DOHH2 (cell line): ENCODE data around the gene CCNB3.
A peak's percentile ranks its signal among the peaks of the same experiment; 100 is the strongest.
"Not testable (repeated sequence)": the region's sequence is repeated elsewhere in the genome, so short reads cannot be mapped to it uniquely, and the experiment has no call there.

Experiments
- H3F3A ChIP-seq: fragments of 200-600 bp; sonication (generic), shearing (Covaris generic); 2 replicates; pipeline ENCODE4 v1.6.0; 2016; ENCODE audit warnings: antibody characterized with exemption, mild to moderate bottlenecking; ENCODE audit not compliant: control insufficient read depth, insufficient read depth
- H3K27ac ChIP-seq: fragments of 200-600 bp; sonication (generic); 2 replicates; pipeline ENCODE4 v1.5.1; 2014; ENCODE audit warnings: low read depth, mild to moderate bottlenecking, low read length, moderate library complexity
- H3K27me3 ChIP-seq: fragments of 200-600 bp; sonication (generic); 2 replicates; pipeline ENCODE4 v1.6.1; 2014; ENCODE audit warnings: mild to moderate bottlenecking, low read length, mixed read lengths; ENCODE audit not compliant: control insufficient read depth
- H3K36me3 ChIP-seq: fragments of 200-600 bp; sonication (generic); 2 replicates; pipeline ENCODE4 v1.6.1; 2014; ENCODE audit warnings: mild to moderate bottlenecking, low read length, moderate library complexity, mixed read lengths; ENCODE audit not compliant: control insufficient read depth
- H3K4me1 ChIP-seq: fragments of 200-600 bp; sonication (generic); 2 replicates; pipeline ENCODE4 v1.6.1; 2014; ENCODE audit warnings: mild to moderate bottlenecking, low read length, mixed read lengths; ENCODE audit not compliant: control insufficient read depth
- H3K4me2 ChIP-seq: fragments of 200-600 bp; sonication (generic); 2 replicates; pipeline ENCODE4 v1.6.0; 2014; ENCODE audit warnings: mild to moderate bottlenecking, low read length, moderate library complexity
- H3K4me3 ChIP-seq: fragments of 200-600 bp; sonication (generic); 2 replicates; pipeline ENCODE4 v1.5.1; 2014; ENCODE audit warnings: mild to moderate bottlenecking, low read length, mixed read lengths
- H3K79me2 ChIP-seq: fragments of 200-600 bp; sonication (generic); 2 replicates; pipeline ENCODE4 v1.6.1; 2014; ENCODE audit warnings: mild to moderate bottlenecking, low read length, mixed read lengths; ENCODE audit not compliant: control insufficient read depth
- H3K9me2 ChIP-seq: fragments of 200-600 bp; sonication (generic); replicated peaks from 2 replicates; pipeline ENCODE4 v1.6.1; 2014; ENCODE audit warnings: mild to moderate bottlenecking, low read length, mixed read lengths; ENCODE audit not compliant: control insufficient read depth
- H3K9me3 ChIP-seq: fragments of 200-600 bp; sonication (generic); 2 replicates; pipeline ENCODE4 v1.6.1; 2014; ENCODE audit warnings: antibody characterized with exemption, low read length, mixed read lengths; ENCODE audit not compliant: control insufficient read depth, insufficient read depth
- H4K20me1 ChIP-seq: fragments of 200-600 bp; sonication (generic); 2 replicates; pipeline ENCODE4 v1.6.0; 2014; ENCODE audit warnings: low read depth, mild to moderate bottlenecking, antibody characterized with exemption, low read length, moderate library complexity; ENCODE audit not compliant: control insufficient read depth, insufficient read depth
- EZH2phosphoT487 ChIP-seq: fragments of 200-600 bp; sonication (generic); IDR thresholded peaks from 2 replicates; pipeline ENCODE4 v1.6.1; 2017; ENCODE audit warnings: borderline replicate concordance, mild to moderate bottlenecking, antibody characterized with exemption, low read length, moderate library complexity, mixed read lengths
- TF ChIP-seq, protein P1 (sequence below): fragments of 200-600 bp; sonication (generic); IDR thresholded peaks from one replicate; pipeline ENCODE4 v1.5.1; 2014; ENCODE audit warnings: antibody characterized with exemption, mild to moderate bottlenecking, low read depth, low read length; ENCODE audit not compliant: poor library complexity, severe bottlenecking

The CCNB3 gene

GRCh38 chrX:50211510-50211909 lies 6.9 kb downstream of the CCNB3 start:
- Histone ChIP-seq H3K27ac (no peak overlapping the region), H3K36me3 (no peaks in the 10 kb centered on the region), H3F3A (no peaks in the 10 kb centered on the region), H3K4me3 (no peak overlapping the region), H3K9me3 (no peaks in the 10 kb centered on the region), H3K4me1 (no peaks in the 10 kb centered on the region), H3K9me2 (no peaks in the 10 kb centered on the region), H3K4me2 (no peak overlapping the region), H4K20me1 (no peaks in the 10 kb centered on the region), H3K79me2 (no peaks in the 10 kb centered on the region), H3K27me3 (no peaks in the 10 kb centered on the region)
- no peak for TF ChIP-seq EZH2phosphoT487
- TF ChIP-seq, protein P1, sequence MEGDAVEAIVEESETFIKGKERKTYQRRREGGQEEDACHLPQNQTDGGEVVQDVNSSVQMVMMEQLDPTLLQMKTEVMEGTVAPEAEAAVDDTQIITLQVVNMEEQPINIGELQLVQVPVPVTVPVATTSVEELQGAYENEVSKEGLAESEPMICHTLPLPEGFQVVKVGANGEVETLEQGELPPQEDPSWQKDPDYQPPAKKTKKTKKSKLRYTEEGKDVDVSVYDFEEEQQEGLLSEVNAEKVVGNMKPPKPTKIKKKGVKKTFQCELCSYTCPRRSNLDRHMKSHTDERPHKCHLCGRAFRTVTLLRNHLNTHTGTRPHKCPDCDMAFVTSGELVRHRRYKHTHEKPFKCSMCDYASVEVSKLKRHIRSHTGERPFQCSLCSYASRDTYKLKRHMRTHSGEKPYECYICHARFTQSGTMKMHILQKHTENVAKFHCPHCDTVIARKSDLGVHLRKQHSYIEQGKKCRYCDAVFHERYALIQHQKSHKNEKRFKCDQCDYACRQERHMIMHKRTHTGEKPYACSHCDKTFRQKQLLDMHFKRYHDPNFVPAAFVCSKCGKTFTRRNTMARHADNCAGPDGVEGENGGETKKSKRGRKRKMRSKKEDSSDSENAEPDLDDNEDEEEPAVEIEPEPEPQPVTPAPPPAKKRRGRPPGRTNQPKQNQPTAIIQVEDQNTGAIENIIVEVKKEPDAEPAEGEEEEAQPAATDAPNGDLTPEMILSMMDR: peak; percentile 23

DNA sequence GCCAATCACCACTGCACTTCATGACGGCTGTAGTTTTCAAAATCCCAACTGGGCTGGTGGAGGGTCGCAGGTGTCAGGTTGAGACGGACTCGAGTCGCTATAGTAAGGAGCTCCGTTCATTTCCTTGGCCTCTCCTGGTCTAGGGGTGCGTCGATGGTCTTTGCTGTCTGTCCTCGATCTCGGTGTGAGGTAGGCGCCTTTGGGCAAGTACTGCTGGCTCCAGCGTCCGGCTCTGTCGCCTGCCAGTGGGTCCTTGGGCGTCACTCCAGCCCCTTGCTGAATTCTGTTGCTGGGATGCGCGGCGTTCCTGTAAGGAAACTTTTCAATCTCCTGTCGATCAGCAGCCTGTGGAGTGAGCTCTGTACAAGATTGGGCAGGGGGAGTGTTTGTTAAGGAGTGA lies 76.7 kb downstream of the CCNB3 start:
- no peak overlapping the region for H3K4me2 ChIP-seq
- no peaks in the 10 kb centered on the region for H3K79me2 ChIP-seq
- H3F3A ChIP-seq: no peaks in the 10 kb centered on the region
- no peaks in the 10 kb centered on the region for H3K36me3 ChIP-seq
- H3K4me1 ChIP-seq: no peaks in the 10 kb centered on the region
- no peaks in the 10 kb centered on the region for H3K9me3 ChIP-seq
- no peak overlapping the region for H3K27ac ChIP-seq
- H3K27me3 ChIP-seq: no peaks in the 10 kb centered on the region
- TF ChIP-seq, protein P1: no peak
- TF ChIP-seq EZH2phosphoT487: no peak
- no peaks in the 10 kb centered on the region for H3K9me2 ChIP-seq
- no peak overlapping the region for H3K4me3 ChIP-seq
- no peaks in the 10 kb centered on the region for H4K20me1 ChIP-seq

DNA sequence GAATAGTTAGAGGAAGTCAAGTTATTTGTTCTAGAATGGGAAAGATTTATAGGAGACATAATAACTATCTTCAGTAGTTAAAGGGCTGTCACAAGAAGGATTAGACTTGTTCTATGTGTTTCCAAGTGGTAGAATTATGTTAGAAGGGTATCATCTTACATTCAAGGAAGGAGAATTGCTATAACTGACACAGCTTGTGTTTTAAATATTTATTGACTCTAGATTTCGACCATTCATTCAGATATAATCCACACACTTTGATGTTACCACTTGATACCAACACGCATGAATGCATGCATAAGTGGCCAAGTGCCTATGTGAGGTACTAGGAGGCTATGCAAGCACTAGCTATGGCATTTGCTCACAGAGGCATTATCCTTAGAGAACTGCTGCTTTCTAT lies 122.7 kb downstream of the CCNB3 start:
- Histone ChIP-seq H3K9me3 (no peaks in the 10 kb centered on the region), H3K9me2 (no peaks in the 10 kb centered on the region), H3K27me3 (no peaks in the 10 kb centered on the region), H3K27ac (no peak overlapping the region), H3K4me2 (no peak overlapping the region), H3K4me3 (no peak overlapping the region), H3F3A (no peaks in the 10 kb centered on the region), H4K20me1 (no peaks in the 10 kb centered on the region), H3K79me2 (no peaks in the 10 kb centered on the region), H3K36me3 (no peaks in the 10 kb centered on the region), H3K4me1 (no peaks in the 10 kb centered on the region)
- TF ChIP-seq, protein P1: no peak
- TF ChIP-seq EZH2phosphoT487: no peak

DNA sequence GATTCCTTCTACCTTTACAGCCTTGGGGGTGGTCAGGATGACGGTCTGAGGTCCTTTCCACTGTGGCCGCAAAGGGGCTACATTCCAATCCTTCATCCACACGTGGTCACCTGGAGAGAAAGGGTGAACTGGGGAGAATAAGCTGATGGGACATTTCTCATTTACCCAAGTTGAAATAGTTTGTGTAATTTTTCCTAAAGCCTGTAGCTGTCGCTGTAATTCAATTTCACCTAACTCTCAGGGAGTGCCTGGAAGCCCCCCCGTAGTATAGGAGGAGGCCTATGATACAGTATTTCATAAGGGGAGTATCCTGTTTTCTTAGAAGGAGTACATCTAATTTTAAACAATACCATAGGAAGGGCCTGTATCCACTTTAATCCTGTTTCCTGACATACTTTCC lies 128.1 kb downstream of the CCNB3 start:
- not testable (repeated sequence) for H4K20me1 ChIP-seq, H3K9me3 ChIP-seq, H3K36me3 ChIP-seq, H3K4me1 ChIP-seq, H3K4me2 ChIP-seq, H3K27me3 ChIP-seq, H3K4me3 ChIP-seq, H3F3A ChIP-seq, H3K79me2 ChIP-seq, H3K9me2 ChIP-seq, H3K27ac ChIP-seq
